Right lobe of liver (tissue), 4 donors: ENCODE results near the gene PNLIPRP2.

Experiments used
- CTCF ChIP-seq, 4 donors: fragments of 200-600 bp in 3 of 4; fragments of 450-650 bp in 1 of 4; IDR thresholded peaks; one replicate each; pipeline versions ENCODE4 v1.5.1 to v1.8.0; 2016 to 2022; ENCODE audit warnings: antibody characterized with exemption in 4 of 4, mild to moderate bottlenecking in 2 of 4
- POLR2A ChIP-seq: fragments of 450-650 bp; IDR thresholded peaks from one replicate; pipeline ENCODE4 v1.6.1; 2017; ENCODE audit warnings: antibody characterized with exemption, mild to moderate bottlenecking
- donor health status: DM: no; HTN: no; CAD: no.
- donor health status: DM: no; HTN: no; CAD: no.
- donor health status: DM: no; HTN: yes; CAD: no.

- no peak for TF ChIP-seq CTCF (IDR thresholded peaks at IDR 0.05)
- no peak for TF ChIP-seq POLR2A
Observed at GRCh38 chr10:116621934-116622655, 1.3 kb downstream of the PNLIPRP2 start.
